ENCODE data around the gene RPRD1B. TPM values are rescaled to one million over a fixed set of nuclear protein-coding genes. Genes with fewer than 3 reads are reported as not detected.

Gene RPRD1B
- total and polyA plus RNA-seq, 2 of the 8 experiments (the other 6 are each of a cell fraction or from before 2014, with no cell fraction given): 10.3 to 20.9 TPM

DNA sequence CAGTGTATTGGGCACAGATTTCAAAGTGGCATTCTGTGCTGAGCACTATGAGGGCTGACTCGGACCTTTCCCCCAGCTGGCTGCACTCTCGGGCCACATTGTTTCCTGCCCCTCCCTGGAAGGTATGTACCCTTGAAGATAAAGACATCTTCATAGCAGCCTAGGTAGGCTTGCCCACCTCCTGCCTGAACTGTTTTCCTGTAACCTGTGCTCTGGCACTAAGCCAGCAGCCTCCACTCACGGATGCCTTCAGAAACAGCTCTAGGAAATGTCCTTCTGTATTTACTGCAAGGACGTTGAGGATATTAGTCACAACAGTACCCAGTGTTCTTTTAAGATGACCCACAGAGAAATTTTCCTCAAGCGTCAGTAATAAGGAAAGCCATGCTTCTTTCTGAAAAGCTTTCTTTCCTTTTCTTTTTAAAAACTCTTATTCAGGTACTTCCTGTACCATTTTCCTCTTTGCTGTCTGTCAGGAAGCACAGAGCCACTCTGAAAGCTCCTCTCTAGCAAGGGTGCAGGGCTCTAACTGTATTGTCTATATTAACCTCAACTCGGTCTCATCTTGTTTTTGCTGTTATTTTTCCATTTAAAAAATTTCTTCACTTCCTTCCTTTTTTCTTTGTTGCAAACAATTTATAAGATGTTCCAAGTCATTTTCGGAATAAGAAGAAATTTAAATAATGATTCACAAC, 43.8 kb upstream of the RPRD1B start:
- Histone ChIP-seq H3K23me2 (ENCODE audit: low read depth, low read length) (no peaks in the 10 kb centered on the region), H3K23ac (ENCODE audit: insufficient read length) (no peak overlapping the region), H2AFZ (ENCODE audit: low read length) (no peak overlapping the region), H3K4me3 (ENCODE audit: extremely low read depth in 1 of 4, insufficient read depth in 2 of 4, low read depth in 3 of 4, low read length in 4 of 4) (no peak overlapping the region), H3K4me1 (replicated peaks in 1 of 4; ENCODE audit: control insufficient read depth in 3 of 4, insufficient read depth in 4 of 4, low read length in 3 of 4) (no peaks in the 10 kb centered on the region; a peak in 2 of 7 replicates), H3K14ac (ENCODE audit: insufficient read length) (no peak overlapping the region), H2BK5ac (ENCODE audit: low read depth, low read length) (no peak overlapping the region), H3K9ac (replicated peaks in 1 of 4; ENCODE audit: extremely low read depth in 1 of 4, low read depth in 3 of 4, low read length in 3 of 4) (no peak overlapping the region), H4K5ac (ENCODE audit: insufficient read length, low read depth, low read length) (no peak overlapping the region), H4K20me1 (replicated peaks in 1 of 2; ENCODE audit: control insufficient read depth in 1 of 2, insufficient read depth in 2 of 2, low read length in 2 of 2) (peaks cover 3 to 10% of the 10 kb centered on the region in 2 experiments), H2AK5ac (ENCODE audit: low read depth, low read length) (no peak overlapping the region), H3K56ac (replicated peaks; ENCODE audit: insufficient read length, low read depth, low read length) (no peak overlapping the region), H3K4ac (replicated peaks; ENCODE audit: insufficient read length, low read depth, low read length) (no peak overlapping the region), H3K36me3 (ENCODE audit: control insufficient read depth in 2 of 4, insufficient read depth in 4 of 4, low read length in 3 of 4) (peaks cover 2 to 30% (median 11%) of the 10 kb centered on the region in 4 experiments; a peak in 5 of 8 replicates), H2BK12ac (ENCODE audit: low read depth, low read length) (no peak overlapping the region), H3K4me2 (ENCODE audit: insufficient read depth in 1 of 2, low read depth in 2 of 2, low read length in 2 of 2) (no peak overlapping the region), H3K79me1 (ENCODE audit: low read depth, low read length) (no peaks in the 10 kb centered on the region), H4K91ac (replicated peaks; ENCODE audit: insufficient read length, low read length) (no peak overlapping the region), H4K8ac (ENCODE audit: extremely low read depth, insufficient read depth, low read length) (no peak overlapping the region), H3K79me2 (ENCODE audit: control insufficient read depth in 1 of 2, insufficient read depth in 2 of 2, low read length in 2 of 2) (no peaks in the 10 kb centered on the region), H3K9me3 (ENCODE audit: insufficient read depth in 2 of 2, low read depth in 1 of 2, low read length in 1 of 2) (no peaks in the 10 kb centered on the region), H2BK20ac (ENCODE audit: low read length) (no peak overlapping the region), H2BK120ac (replicated peaks; ENCODE audit: low read depth, low read length) (no peak overlapping the region), H3K27me3 (replicated peaks in 1 of 4; ENCODE audit: control insufficient read depth in 3 of 4, extremely low read depth in 1 of 4, insufficient read depth in 3 of 4, low read length in 3 of 4) (no peaks in the 10 kb centered on the region), H3K18ac (ENCODE audit: extremely low read depth, low read length) (no peak overlapping the region), H3K27ac (ENCODE audit: low read depth, low read length) (no peak overlapping the region), H2BK15ac (ENCODE audit: low read length) (no peak overlapping the region)
- DNase-seq (ENCODE audit: low read depth in 1 of 2, low spot score in 2 of 2) (no peak), FAIRE-seq (no peak)
- 90% methylated on average over 7 of the region's 7 CpGs; no CpG with 5 or more reads in 1 of the 2 experiments for WGBS, 2 experiments (ENCODE audit: extremely low coverage in 1 of 2, insufficient coverage in 1 of 2, insufficient read length in 1 of 2, insufficient replicate concordance in 2 of 2, low coverage in 1 of 2, low lambda C conversion rate in 2 of 2, missing lambda C conversion rate in 1 of 2)
- TF ChIP-seq SP2 (IDR thresholded peaks at IDR 0.05; ENCODE audit: low read length) (no peak), CBX5 (IDR thresholded peaks at IDR 0.05; ENCODE audit: low read depth, low read length) (no peak), NRF1 (IDR thresholded peaks at IDR 0.05; ENCODE audit: low read depth, low read length) (no peak), RNF2 (IDR thresholded peaks at IDR 0.05; ENCODE audit: borderline replicate concordance, low read depth, low read length, missing control alignments, poor library complexity, severe bottlenecking) (no peak), SIRT6 (IDR thresholded peaks at IDR 0.05; ENCODE audit: low read length) (no peak), BACH1 (IDR thresholded peaks at IDR 0.05; ENCODE audit: low read length) (no peak), SRF (IDR thresholded peaks at IDR 0.05; ENCODE audit: low read depth, low read length) (no peak), CREB1 (IDR thresholded peaks at IDR 0.05) (no peak), CHD1 (IDR thresholded peaks at IDR 0.05; ENCODE audit: low read depth, low read length) (no peak), POLR2A (IDR thresholded peaks at IDR 0.05; ENCODE audit: control extremely low read depth in 1 of 2, low read depth in 2 of 2, low read length in 2 of 2) (no peak), ZNF274 (IDR thresholded peaks at IDR 0.05; ENCODE audit: borderline replicate concordance, extremely low read depth, low read length) (no peak)
- TF ChIP-seq, protein P1, sequence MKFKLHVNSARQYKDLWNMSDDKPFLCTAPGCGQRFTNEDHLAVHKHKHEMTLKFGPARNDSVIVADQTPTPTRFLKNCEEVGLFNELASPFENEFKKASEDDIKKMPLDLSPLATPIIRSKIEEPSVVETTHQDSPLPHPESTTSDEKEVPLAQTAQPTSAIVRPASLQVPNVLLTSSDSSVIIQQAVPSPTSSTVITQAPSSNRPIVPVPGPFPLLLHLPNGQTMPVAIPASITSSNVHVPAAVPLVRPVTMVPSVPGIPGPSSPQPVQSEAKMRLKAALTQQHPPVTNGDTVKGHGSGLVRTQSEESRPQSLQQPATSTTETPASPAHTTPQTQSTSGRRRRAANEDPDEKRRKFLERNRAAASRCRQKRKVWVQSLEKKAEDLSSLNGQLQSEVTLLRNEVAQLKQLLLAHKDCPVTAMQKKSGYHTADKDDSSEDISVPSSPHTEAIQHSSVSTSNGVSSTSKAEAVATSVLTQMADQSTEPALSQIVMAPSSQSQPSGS (IDR thresholded peaks at IDR 0.05; ENCODE audit: low read length): no peak
- ChIA-PET POLR2A (ENCODE audit: partially characterized antibody) (no interaction called here), CTCF (ENCODE audit: partially characterized antibody) (interaction anchor here (1.1 kb wide), 1 partner anchor 44 kb away, joined by 3 read pairs; no protein-coding TSS in a partner anchor)
